ENCODE data around the gene ERC1. TPM values are rescaled to one million over a fixed set of nuclear protein-coding genes. Genes with fewer than 3 reads are reported as not detected.

Gene ERC1
- total and polyA plus RNA-seq, 2 donors (not counting 3 experiments of a cell fraction or from before 2014, with no cell fraction given): 11.7 to 66.1 TPM

GRCh38 chr12:1444142-1444516 is 453.1 kb downstream of the ERC1 start:
- Histone ChIP-seq H2AFZ (ENCODE audit: low read depth, low read length) (no peak overlapping the region), H3K4me3 (replicated peaks in 1 of 3; ENCODE audit: insufficient read depth in 1 of 3, low read depth in 1 of 3, low read length in 3 of 3) (no peak overlapping the region), H4K20me1 (replicated peaks; ENCODE audit: control insufficient read depth, extremely low read depth, insufficient read depth, low read length) (no peaks in the 10 kb centered on the region), H3K27me3 (ENCODE audit: control insufficient read depth in 2 of 2, insufficient read depth in 2 of 2, low read length in 2 of 2) (no peaks in the 10 kb centered on the region), H3K79me2 (ENCODE audit: control insufficient read depth, insufficient read depth, low read length) (no peaks in the 10 kb centered on the region), H3K36me3 (ENCODE audit: control insufficient read depth in 2 of 2, extremely low read depth in 1 of 2, insufficient read depth in 2 of 2, low read length in 2 of 2) (no peaks in the 10 kb centered on the region), H3K9me3 (replicated peaks; ENCODE audit: control insufficient read depth, insufficient read depth, low read length) (no peaks in the 10 kb centered on the region), H3K9ac (replicated peaks; ENCODE audit: extremely low read depth, insufficient read depth, low read length) (no peak overlapping the region), H3K27ac (ENCODE audit: insufficient read depth, low read depth, low read length) (no peak overlapping the region), H3K4me1 (ENCODE audit: control insufficient read depth, extremely low read depth, insufficient read depth, low read length) (no peaks in the 10 kb centered on the region), H3K4me2 (ENCODE audit: insufficient read depth, low read length) (no peak overlapping the region), H3K9me1 (replicated peaks; ENCODE audit: control insufficient read depth, extremely low read depth, insufficient read depth, low read length) (no peaks in the 10 kb centered on the region)
- intact Hi-C loops (cut with micrococcal nuclease) (no loop called here), dilution Hi-C loops (cut with MboI; ENCODE audit: extremely low pct_ligation_motif_present, low sequenced_read_pairs) (no loop called here)
- no peak for TF ChIP-seq GATA2 (IDR thresholded peaks at IDR 0.05; ENCODE audit: insufficient read depth, insufficient read length, low read depth, low read length)
- TF ChIP-seq FOS (IDR thresholded peaks at IDR 0.05; ENCODE audit: borderline replicate concordance, insufficient read depth, low read length): no peak
- TF ChIP-seq MAX (IDR thresholded peaks at IDR 0.05; ENCODE audit: insufficient read depth, insufficient read length): no peak
- no peak for TF ChIP-seq MYC (IDR thresholded peaks at IDR 0.05; ENCODE audit: low read depth, low read length)
- no peak for TF ChIP-seq POLR2A (IDR thresholded peaks at IDR 0.05; ENCODE audit: low read depth, low read length)
- CTCF ChIA-PET: interaction anchor here (0.6 to 1.4 kb wide), 2 partner anchors 9 to 90 kb away, joined by 3 to 4 read pairs; no protein-coding TSS in a partner anchor
- POLR2A ChIA-PET: no interaction called here
- BruUV-seq (replicated peaks): no TSS peak
- DNase-seq (ENCODE audit: low read depth, low spot score) (peak; percentile 11), FAIRE-seq (no peak)

- H2AFZ ChIP-seq (ENCODE audit: low read depth, low read length): no peak overlapping the region
- no peak overlapping the region for H3K9ac ChIP-seq (replicated peaks; ENCODE audit: extremely low read depth, insufficient read depth, low read length)
- intact Hi-C loops (cut with micrococcal nuclease) (no loop called here), dilution Hi-C loops (cut with MboI; ENCODE audit: extremely low pct_ligation_motif_present, low sequenced_read_pairs) (no loop called here)
- DNase-seq (ENCODE audit: low read depth, low spot score) (no peak), FAIRE-seq (no peak)
- no peaks in the 10 kb centered on the region for H3K4me1 ChIP-seq (ENCODE audit: control insufficient read depth, extremely low read depth, insufficient read depth, low read length)
- no peak overlapping the region for H3K4me2 ChIP-seq (ENCODE audit: insufficient read depth, low read length)
- BruUV-seq (replicated peaks): no TSS peak
- H3K27ac ChIP-seq (ENCODE audit: insufficient read depth, low read depth, low read length): no peak overlapping the region
- H3K4me3 ChIP-seq (replicated peaks in 1 of 3; ENCODE audit: insufficient read depth in 1 of 3, low read depth in 1 of 3, low read length in 3 of 3): no peak overlapping the region
- H3K79me2 ChIP-seq (ENCODE audit: control insufficient read depth, insufficient read depth, low read length): no peaks in the 10 kb centered on the region
- H3K36me3 ChIP-seq (ENCODE audit: control insufficient read depth in 2 of 2, extremely low read depth in 1 of 2, insufficient read depth in 2 of 2, low read length in 2 of 2): no peaks in the 10 kb centered on the region
- H3K27me3 ChIP-seq (ENCODE audit: control insufficient read depth in 2 of 2, insufficient read depth in 2 of 2, low read length in 2 of 2): no peaks in the 10 kb centered on the region
- H4K20me1 ChIP-seq (replicated peaks; ENCODE audit: control insufficient read depth, extremely low read depth, insufficient read depth, low read length): no peaks in the 10 kb centered on the region
- ChIA-PET CTCF (interaction anchor here (1.0 kb wide), 1 partner anchor 328 kb away, joined by 4 read pairs; no protein-coding TSS in a partner anchor), POLR2A (no interaction called here)
- TF ChIP-seq POLR2AphosphoS5 (IDR thresholded peaks at IDR 0.05; ENCODE audit: insufficient read depth, low read depth, low read length): no peak
- no peak for TF ChIP-seq FOS (IDR thresholded peaks at IDR 0.05; ENCODE audit: borderline replicate concordance, insufficient read depth, low read length)
- no peak for TF ChIP-seq GATA2 (IDR thresholded peaks at IDR 0.05; ENCODE audit: insufficient read depth, insufficient read length, low read depth, low read length)
- no peak for TF ChIP-seq JUN (IDR thresholded peaks at IDR 0.05; ENCODE audit: borderline replicate concordance, insufficient read depth, insufficient read length, low read depth)
- no peak for TF ChIP-seq MYC (IDR thresholded peaks at IDR 0.05; ENCODE audit: low read depth, low read length)
- TF ChIP-seq MAX (IDR thresholded peaks at IDR 0.05; ENCODE audit: insufficient read depth, insufficient read length): no peak
- no peak for TF ChIP-seq POLR2A (IDR thresholded peaks at IDR 0.05; ENCODE audit: low read depth, low read length)
- TF ChIP-seq EZH2 (IDR thresholded peaks at IDR 0.05; ENCODE audit: borderline replicate concordance, low read depth, low read length, severe bottlenecking): no peak
- TF ChIP-seq CTCF (IDR thresholded peaks at IDR 0.05; ENCODE audit: extremely low read depth in 1 of 2, insufficient read depth in 1 of 2, low read depth in 1 of 2, low read length in 2 of 2): no peak
- no peaks in the 10 kb centered on the region for H3K9me1 ChIP-seq (replicated peaks; ENCODE audit: control insufficient read depth, extremely low read depth, insufficient read depth, low read length)
- H3K9me3 ChIP-seq (replicated peaks; ENCODE audit: control insufficient read depth, insufficient read depth, low read length): no peaks in the 10 kb centered on the region
These were observed 454.8 kb downstream of the ERC1 start for GRCh38 chr12:1445807-1446206.
